ENCODE data around the gene MMS22L.
"Not testable (repeated sequence)": the region's sequence is repeated elsewhere in the genome, so short reads cannot be mapped to it uniquely, and the experiment has no call there.

Gene MMS22L

GRCh38 chr6:97218912-97219311, 64.1 kb downstream of the MMS22L start:
- DNase-seq, result no peak

- no peak for DNase-seq
These were observed 67.8 kb downstream of the MMS22L start for GRCh38 chr6:97215157-97215769.

- no peak for DNase-seq
These were observed 68.3 kb downstream of the MMS22L start for GRCh38 chr6:97214671-97215070.

GRCh38 chr6:97207383-97207782, 75.6 kb downstream of the MMS22L start:
- DNase-seq, result no peak

GRCh38 chr6:97205966-97206365, 77.0 kb downstream of the MMS22L start:
- DNase-seq, result no peak

GRCh38 chr6:97203343-97203742, 79.7 kb downstream of the MMS22L start:
- DNase-seq, result no peak

GRCh38 chr6:97198046-97198565, 84.9 kb downstream of the MMS22L start:
- DNase-seq, result no peak

- no peak for DNase-seq
These were observed 87.9 kb downstream of the MMS22L start for GRCh38 chr6:97195117-97195516.

GRCh38 chr6:97189767-97190166, 93.2 kb downstream of the MMS22L start:
- DNase-seq, result no peak

- DNase-seq, result no peak
These were observed 95.1 kb downstream of the MMS22L start for GRCh38 chr6:97187951-97188350.

- peak; percentile 1 for DNase-seq
These were observed 96.5 kb downstream of the MMS22L start for GRCh38 chr6:97186416-97186999.

GRCh38 chr6:97177905-97178304, 105.1 kb downstream of the MMS22L start:
- no peak for DNase-seq

- no peak for DNase-seq
These were observed 106.5 kb downstream of the MMS22L start for GRCh38 chr6:97176468-97176867.

GRCh38 chr6:97175806-97176205, 107.2 kb downstream of the MMS22L start:
- no peak for DNase-seq

GRCh38 chr6:97174471-97174870, 108.5 kb downstream of the MMS22L start:
- no peak for DNase-seq

GRCh38 chr6:97160280-97160679, 122.7 kb downstream of the MMS22L start:
- DNase-seq, result no peak

- not testable (repeated sequence) for DNase-seq
These were observed 127.6 kb downstream of the MMS22L start for GRCh38 chr6:97155447-97155846.

- no peak for DNase-seq
These were observed 129.0 kb downstream of the MMS22L start for GRCh38 chr6:97154015-97154414.

- DNase-seq, result no peak
These were observed 131.4 kb downstream of the MMS22L start for GRCh38 chr6:97151601-97152000.

GRCh38 chr6:97150932-97151331, 132.1 kb downstream of the MMS22L start:
- no peak for DNase-seq

- no peak for DNase-seq
These were observed 135.6 kb downstream of the MMS22L start for GRCh38 chr6:97147421-97147820.

GRCh38 chr6:97145691-97146090, 137.3 kb downstream of the MMS22L start:
- DNase-seq, result no peak

- no peak for DNase-seq
These were observed 141.3 kb downstream of the MMS22L start for GRCh38 chr6:97141756-97142155.

GRCh38 chr6:97138581-97138980, 144.4 kb downstream of the MMS22L start:
- DNase-seq, result no peak
